Stomach (tissue), 4 donors: ENCODE measurements around the gene ADCY5.

Experiments
- EP300 ChIP-seq: sonication (generic); formaldehyde crosslinking; IDR thresholded peaks from one replicate; pipeline ENCODE4 v1.6.1; 2017; ENCODE audit warnings: antibody characterized with exemption
- POLR2A ChIP-seq, 4 donors: fragments of 450-650 bp; IDR thresholded peaks; one replicate each; pipeline ENCODE4 v1.6.1; 2016; ENCODE audit warnings: antibody characterized with exemption in 4 of 4, control low read depth in 2 of 4, mild to moderate bottlenecking in 1 of 4, moderate library complexity in 1 of 4
- POLR2AphosphoS5 ChIP-seq, 3 donors: sonication (generic); formaldehyde crosslinking; IDR thresholded peaks; one replicate each; pipeline ENCODE4 v1.6.1; 2016; ENCODE audit warnings: antibody characterized with exemption in 3 of 3
- TF ChIP-seq, protein P1 (sequence below), 7 experiments: fragments of 450-650 bp in 4 of 7; fragments of 200-600 bp in 3 of 7; sonication (generic) in 3 of 7; IDR thresholded peaks; one replicate each; pipeline ENCODE4 v1.5.1; 2016 to 2019; ENCODE audit warnings: antibody characterized with exemption in 7 of 7, control low read depth in 2 of 7, mild to moderate bottlenecking in 1 of 7

- TF ChIP-seq EP300 (no peak), POLR2AphosphoS5 (IDR thresholded peaks at IDR 0.05) (no peak), POLR2A (IDR thresholded peaks at IDR 0.05) (no peak)
- TF ChIP-seq, protein P1, sequence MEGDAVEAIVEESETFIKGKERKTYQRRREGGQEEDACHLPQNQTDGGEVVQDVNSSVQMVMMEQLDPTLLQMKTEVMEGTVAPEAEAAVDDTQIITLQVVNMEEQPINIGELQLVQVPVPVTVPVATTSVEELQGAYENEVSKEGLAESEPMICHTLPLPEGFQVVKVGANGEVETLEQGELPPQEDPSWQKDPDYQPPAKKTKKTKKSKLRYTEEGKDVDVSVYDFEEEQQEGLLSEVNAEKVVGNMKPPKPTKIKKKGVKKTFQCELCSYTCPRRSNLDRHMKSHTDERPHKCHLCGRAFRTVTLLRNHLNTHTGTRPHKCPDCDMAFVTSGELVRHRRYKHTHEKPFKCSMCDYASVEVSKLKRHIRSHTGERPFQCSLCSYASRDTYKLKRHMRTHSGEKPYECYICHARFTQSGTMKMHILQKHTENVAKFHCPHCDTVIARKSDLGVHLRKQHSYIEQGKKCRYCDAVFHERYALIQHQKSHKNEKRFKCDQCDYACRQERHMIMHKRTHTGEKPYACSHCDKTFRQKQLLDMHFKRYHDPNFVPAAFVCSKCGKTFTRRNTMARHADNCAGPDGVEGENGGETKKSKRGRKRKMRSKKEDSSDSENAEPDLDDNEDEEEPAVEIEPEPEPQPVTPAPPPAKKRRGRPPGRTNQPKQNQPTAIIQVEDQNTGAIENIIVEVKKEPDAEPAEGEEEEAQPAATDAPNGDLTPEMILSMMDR (IDR thresholded peaks at IDR 0.05) = no peak
Measured at GRCh38 chr3:123388042-123388441, 60.8 kb downstream of the ADCY5 start.
